ENCODE data around the gene ALKBH2.

- no peak for TF ChIP-seq POU6F1 (CRISPR knock-in tag; IDR thresholded peaks at IDR 0.05; ENCODE audit: borderline replicate concordance, low read depth)
- TF ChIP-seq GLIS3 (CRISPR knock-in tag; IDR thresholded peaks at IDR 0.05), result no peak
- TF ChIP-seq ZNF8 (CRISPR knock-in tag; IDR thresholded peaks at IDR 0.05), result no peak
- no peak for TF ChIP-seq ZFP3 (CRISPR knock-in tag; IDR thresholded peaks at IDR 0.05)
- TF ChIP-seq ISL1 (CRISPR knock-in tag; IDR thresholded peaks at IDR 0.05), result no peak
- TF ChIP-seq ARNTL (CRISPR knock-in tag; IDR thresholded peaks at IDR 0.05; ENCODE audit: borderline replicate concordance, low read depth), result no peak
- TF ChIP-seq OSR1 (CRISPR knock-in tag; IDR thresholded peaks at IDR 0.05), result no peak
- no peak for TF ChIP-seq ZNF70 (CRISPR knock-in tag; IDR thresholded peaks at IDR 0.05)
- no peak for TF ChIP-seq TCF4 (CRISPR knock-in tag; IDR thresholded peaks at IDR 0.05; ENCODE audit: borderline replicate concordance)
These were observed 6.0 kb downstream of the ALKBH2 start for GRCh38 chr12:109087250-109087649.
